SU-DHL-6 (cell line): ENCODE results near the gene GDF7.

Experiments used
- EZH2phosphoT487 ChIP-seq: fragments of 200-600 bp; sonication (generic), shearing (Covaris generic); conservative IDR thresholded peaks from 2 replicates; pipeline ENCODE4 v1.6.1; 2018; ENCODE audit warnings: mild to moderate bottlenecking, antibody characterized with exemption, low read length, moderate library complexity, mixed read lengths
- TF ChIP-seq, protein P1 (sequence below): fragments of 200-600 bp; sonication (generic); IDR thresholded peaks from one replicate; pipeline ENCODE4 v1.5.1; 2017; ENCODE audit warnings: antibody characterized with exemption, mild to moderate bottlenecking, low read length, moderate library complexity; ENCODE audit not compliant: insufficient read depth, poor library complexity, severe bottlenecking

DNA sequence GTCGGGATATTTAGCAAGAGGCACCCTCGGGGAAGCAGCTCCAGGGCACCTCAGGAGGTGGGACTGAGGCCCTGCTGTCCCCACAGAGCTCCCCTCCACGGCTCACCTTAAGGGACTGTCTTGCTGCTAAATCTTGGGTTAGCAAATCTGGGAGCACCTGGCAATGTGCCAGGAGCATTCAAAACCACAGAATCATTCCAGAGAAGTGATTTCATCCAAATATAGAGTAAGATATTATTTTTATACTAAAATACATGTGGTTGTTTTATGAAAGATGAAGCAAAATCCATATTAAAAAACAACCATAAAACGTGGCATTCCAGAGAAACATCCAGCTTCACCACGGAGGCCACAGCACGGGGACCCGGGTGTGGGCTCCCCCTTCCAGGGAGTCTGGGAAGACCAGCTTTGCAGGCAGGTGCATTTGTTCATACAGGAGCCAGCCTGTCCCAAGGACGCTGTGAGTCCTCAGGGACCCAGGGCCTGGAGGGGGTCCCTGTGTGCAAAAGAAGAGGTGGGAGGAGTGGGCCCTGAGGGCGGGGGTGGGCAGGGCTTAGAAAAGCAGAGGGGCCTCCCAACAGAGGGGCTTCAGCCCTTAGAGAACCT lies 32.3 kb upstream of the GDF7 start:
- TF ChIP-seq, protein P1, sequence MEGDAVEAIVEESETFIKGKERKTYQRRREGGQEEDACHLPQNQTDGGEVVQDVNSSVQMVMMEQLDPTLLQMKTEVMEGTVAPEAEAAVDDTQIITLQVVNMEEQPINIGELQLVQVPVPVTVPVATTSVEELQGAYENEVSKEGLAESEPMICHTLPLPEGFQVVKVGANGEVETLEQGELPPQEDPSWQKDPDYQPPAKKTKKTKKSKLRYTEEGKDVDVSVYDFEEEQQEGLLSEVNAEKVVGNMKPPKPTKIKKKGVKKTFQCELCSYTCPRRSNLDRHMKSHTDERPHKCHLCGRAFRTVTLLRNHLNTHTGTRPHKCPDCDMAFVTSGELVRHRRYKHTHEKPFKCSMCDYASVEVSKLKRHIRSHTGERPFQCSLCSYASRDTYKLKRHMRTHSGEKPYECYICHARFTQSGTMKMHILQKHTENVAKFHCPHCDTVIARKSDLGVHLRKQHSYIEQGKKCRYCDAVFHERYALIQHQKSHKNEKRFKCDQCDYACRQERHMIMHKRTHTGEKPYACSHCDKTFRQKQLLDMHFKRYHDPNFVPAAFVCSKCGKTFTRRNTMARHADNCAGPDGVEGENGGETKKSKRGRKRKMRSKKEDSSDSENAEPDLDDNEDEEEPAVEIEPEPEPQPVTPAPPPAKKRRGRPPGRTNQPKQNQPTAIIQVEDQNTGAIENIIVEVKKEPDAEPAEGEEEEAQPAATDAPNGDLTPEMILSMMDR = no peak
- no peak for TF ChIP-seq EZH2phosphoT487
